ENCODE results near the gene LY6G6F. TPM values are rescaled to one million over a fixed set of nuclear protein-coding genes. Genes with fewer than 3 reads are reported as not detected.

The LY6G6F gene
- total and polyA plus RNA-seq, 2 of the 13 experiments (the other 11 are each of a cell fraction or from before 2014, with no cell fraction given): not detected

GRCh38 chr6:31660381-31661261 lies 46.0 kb upstream of the LY6G6F start, which contains the start of gene C6orf47 (continued):
- TF ChIP-seq ZNF318 (CRISPR knock-in tag; IDR thresholded peaks at IDR 0.05) (no peak; the same call in 1 of the 2 replicates), ZEB1 (IDR thresholded peaks at IDR 0.05; ENCODE audit: insufficient replicate concordance, low read depth) (no peak), ZNF841 (CRISPR knock-in tag; IDR thresholded peaks at IDR 0.05; ENCODE audit: borderline replicate concordance) (no peak), ZNF256 (CRISPR knock-in tag; conservative IDR thresholded peaks at IDR 0.05) (0 out of 2 replicates have a peak, but pooled peaks have one; percentile 84), IKZF4 (CRISPR knock-in tag; IDR thresholded peaks at IDR 0.05; ENCODE audit: borderline replicate concordance, low read depth, not compliant biosample characterization) (peak; percentile 85), HDAC2 (CRISPR knock-in tag; IDR thresholded peaks at IDR 0.05) (peak; percentile 57), ZNF513 (CRISPR knock-in tag; conservative IDR thresholded peaks at IDR 0.05) (0 out of 2 replicates have a peak, but pooled peaks have one; percentile 86), KLF12 (CRISPR knock-in tag; IDR thresholded peaks at IDR 0.05; ENCODE audit: borderline replicate concordance) (peak; percentile 88; the same call in 1 of the 2 replicates), ATF5 (CRISPR knock-in tag; IDR thresholded peaks at IDR 0.05; ENCODE audit: low read depth) (peak; percentile 68; the same call in 1 of the 2 replicates), ZBTB46 (CRISPR knock-in tag; IDR thresholded peaks at IDR 0.05; ENCODE audit: borderline replicate concordance) (no peak; the same call in 1 of the 2 replicates), DZIP1 (CRISPR knock-in tag; IDR thresholded peaks at IDR 0.05) (no peak), ARNT (IDR thresholded peaks at IDR 0.05) (no peak)
